GM12892 (cell line): ENCODE data around the gene TMEM141.
A peak's percentile ranks its signal among the peaks of the same experiment; 100 is the strongest.
"Not testable (repeated sequence)": the region's sequence is repeated elsewhere in the genome, so short reads cannot be mapped to it uniquely, and the experiment has no call there.

ENCODE experiments used
- DNase-seq: peaks from one replicate; pipeline ENCODE4 v3.0.0; 2011; ENCODE audit not compliant: insufficient read length
- FAIRE-seq: peaks from 2 replicates; lab custom pipeline; 2011; peaks lifted over from hg19 to GRCh38; lab: Jason Lieb, UNC
- POLR2A ChIP-seq: IDR thresholded peaks from 2 replicates; pipeline ENCODE4 v1.6.1; 2011; ENCODE audit warnings: low read depth, low read length, control low read depth
- POLR2AphosphoS5 ChIP-seq: IDR thresholded peaks from 2 replicates; pipeline ENCODE4 v1.6.1; 2011; ENCODE audit warnings: low read depth, low read length, control low read depth
- TAF1 ChIP-seq: IDR thresholded peaks from 2 replicates; pipeline ENCODE4 v1.6.1; 2011; ENCODE audit warnings: low read depth, mild to moderate bottlenecking, control low read depth, low read length, borderline replicate concordance

TMEM141 gene

DNA sequence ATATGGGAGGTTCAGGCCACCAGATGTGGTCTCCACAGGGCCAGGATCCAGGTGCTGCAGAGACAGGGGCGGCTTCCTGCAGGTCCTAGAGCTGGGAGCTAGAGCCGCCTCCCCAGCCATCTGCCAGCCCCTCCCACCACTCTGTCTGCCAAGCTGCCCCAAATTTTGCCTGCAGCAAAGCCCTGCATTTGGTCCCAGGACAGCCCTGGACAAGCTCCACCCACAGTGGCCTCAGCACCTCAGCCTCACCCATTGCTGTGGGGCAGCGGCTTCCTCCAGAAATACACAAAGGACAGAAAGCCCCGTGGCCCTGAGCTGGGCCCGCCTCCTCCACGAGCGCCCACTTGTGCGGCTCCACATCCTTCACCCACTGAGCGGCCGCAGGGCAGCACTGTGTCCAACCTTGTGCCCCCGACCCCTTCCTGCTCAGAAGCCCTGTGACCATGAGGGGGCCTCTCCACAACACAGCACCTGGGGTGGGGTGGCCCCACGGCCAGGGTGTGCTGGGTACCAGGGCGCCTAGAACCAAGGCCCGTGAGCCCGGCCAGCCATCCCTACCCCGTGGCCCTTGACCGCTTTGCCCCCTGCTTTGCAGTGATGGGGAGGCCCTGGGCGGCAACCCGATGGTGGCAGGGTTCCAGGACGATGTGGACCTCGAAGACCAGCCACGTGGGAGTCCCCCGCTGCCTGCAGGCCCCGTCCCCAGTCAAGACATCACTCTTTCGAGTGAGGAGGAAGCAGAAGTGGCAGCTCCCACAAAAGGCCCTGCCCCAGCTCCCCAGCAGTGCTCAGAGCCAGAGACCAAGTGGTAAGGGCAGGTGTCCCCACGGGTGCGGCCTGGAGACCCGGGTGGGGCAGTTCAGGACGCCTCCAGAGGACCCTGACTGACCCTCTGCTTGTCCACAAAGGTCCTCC is 47.4 kb downstream of the TMEM141 start:
- FAIRE-seq (no peak), DNase-seq (no peak)
- TF ChIP-seq POLR2AphosphoS5 (no peak), POLR2A (no peak), TAF1 (no peak)

DNA sequence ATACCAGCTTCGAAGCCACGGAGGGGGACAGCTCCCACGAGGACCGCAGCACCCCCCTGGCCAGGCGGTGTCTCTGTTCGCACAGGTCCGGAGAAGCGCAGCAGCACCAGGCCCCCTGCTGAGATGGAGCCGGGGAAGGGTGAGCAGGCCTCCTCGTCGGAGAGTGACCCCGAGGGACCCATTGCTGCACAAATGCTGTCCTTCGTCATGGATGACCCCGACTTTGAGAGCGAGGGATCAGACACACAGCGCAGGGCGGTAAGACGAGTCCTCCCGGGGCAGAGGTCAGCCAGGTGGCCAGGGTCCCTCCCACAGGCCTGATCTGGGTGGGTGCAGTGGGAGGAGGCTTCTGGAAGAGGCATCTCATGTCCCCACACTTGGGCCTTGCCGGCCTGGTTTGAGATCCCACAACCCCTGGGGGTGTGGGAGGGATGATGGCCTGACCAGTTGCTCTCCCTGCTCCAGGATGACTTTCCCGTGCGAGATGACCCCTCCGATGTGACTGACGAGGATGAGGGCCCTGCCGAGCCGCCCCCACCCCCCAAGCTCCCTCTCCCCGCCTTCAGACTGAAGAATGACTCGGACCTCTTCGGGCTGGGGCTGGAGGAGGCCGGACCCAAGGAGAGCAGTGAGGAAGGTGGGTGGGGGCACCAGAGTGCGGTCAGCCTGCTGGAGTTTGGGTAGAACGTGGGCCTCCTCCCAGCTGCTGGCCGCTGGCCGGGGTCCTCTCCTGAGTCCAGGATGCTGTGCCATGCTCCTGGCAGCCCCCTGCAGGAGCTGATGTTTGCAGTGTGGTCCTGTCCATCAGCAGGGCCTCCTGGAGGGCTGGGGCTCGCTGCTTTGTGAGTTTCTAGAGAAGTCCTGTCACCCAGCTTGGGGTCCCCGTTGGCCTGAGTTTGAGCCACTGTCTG is 48.3 kb downstream of the TMEM141 start:
- FAIRE-seq (no peak), DNase-seq (no peak)
- TF ChIP-seq POLR2A (no peak), TAF1 (no peak), POLR2AphosphoS5 (no peak)

GRCh38 chr9:136840140-136840876 is 49.2 kb downstream of the TMEM141 start:
- FAIRE-seq (no peak), DNase-seq (no peak)

DNA sequence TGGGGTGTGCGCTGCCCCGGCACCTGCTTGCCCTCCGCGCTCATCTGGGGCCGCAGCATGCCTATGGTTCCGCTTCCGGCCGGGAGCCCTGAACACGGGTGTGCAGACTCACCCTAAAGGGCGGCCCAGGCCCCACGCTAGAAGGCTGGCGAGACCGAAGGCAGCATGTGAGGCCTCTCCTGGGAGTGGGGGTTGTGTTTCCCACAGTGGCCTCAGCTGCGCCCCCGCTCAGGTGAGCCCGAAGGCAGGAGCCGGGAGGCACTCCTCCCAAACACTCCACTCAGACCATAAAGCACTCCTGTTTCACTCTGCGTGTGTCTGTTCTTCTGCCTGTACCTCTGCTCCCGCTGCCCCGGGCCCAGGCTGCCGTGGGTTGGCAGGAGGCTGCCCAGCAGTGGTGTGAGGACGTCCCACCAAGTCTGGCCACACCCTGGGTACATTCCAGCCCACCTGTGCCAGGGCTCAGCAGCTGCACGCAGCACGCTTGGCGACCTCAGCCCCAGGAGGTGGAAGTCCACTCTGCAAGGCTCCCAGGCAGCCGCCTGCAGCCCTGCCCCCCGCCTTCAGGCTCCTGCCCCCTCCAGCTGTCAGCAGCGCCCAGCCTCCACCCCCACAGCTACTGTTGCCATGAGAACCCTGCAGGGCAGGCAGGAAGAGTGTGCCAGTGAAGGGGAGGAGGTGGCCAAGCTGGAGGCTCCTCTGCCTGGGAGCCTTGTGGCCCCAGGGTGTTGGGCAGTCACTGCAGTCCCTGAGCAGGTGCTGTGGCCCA is 49.9 kb downstream of the TMEM141 start:
- DNase-seq: no peak
- FAIRE-seq: no peak
- no peak for TF ChIP-seq TAF1

More at GRCh38 chr9:136840140-136840876, 49.2 kb downstream of the TMEM141 start:
- TF ChIP-seq POLR2A (no peak), TAF1 (no peak), POLR2AphosphoS5 (no peak)

DNA sequence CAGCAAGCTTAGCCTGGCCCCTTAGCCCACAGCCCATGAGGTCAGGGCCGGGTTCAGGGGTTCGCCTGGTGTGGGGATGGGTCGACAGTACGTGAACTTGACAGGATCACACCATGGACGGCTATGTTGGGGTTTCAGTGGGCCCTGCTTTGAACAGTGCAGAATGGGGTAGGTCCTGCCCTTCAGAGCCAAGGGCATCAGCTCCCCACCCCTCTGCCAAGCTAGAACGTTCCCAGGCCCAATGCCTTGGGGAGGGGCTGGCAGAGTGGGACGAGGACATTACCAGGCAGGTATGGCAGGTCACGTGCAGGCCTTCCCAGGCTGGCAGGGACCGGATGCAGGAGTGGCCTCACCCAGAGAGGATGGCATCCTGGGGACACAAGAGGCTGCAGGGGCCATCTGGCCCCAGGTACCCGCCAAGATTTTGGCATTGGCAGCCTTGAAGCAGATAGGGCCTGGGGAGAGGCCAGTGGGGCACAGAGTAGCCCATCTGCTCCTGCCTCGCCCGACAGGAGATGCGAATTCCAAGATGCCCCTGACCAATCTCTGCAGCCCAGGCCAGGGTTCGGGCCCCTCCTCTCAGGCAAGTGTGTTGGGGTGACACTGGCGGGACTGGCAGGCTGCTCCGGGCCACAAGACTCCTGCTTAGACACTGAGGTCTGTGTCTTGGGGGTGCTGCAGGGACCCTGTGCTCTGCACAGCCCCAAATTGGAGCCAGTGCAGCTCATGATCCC is 50.7 kb downstream of the TMEM141 start:
- not testable (repeated sequence) for DNase-seq
- FAIRE-seq: peak; percentile 14

DNA sequence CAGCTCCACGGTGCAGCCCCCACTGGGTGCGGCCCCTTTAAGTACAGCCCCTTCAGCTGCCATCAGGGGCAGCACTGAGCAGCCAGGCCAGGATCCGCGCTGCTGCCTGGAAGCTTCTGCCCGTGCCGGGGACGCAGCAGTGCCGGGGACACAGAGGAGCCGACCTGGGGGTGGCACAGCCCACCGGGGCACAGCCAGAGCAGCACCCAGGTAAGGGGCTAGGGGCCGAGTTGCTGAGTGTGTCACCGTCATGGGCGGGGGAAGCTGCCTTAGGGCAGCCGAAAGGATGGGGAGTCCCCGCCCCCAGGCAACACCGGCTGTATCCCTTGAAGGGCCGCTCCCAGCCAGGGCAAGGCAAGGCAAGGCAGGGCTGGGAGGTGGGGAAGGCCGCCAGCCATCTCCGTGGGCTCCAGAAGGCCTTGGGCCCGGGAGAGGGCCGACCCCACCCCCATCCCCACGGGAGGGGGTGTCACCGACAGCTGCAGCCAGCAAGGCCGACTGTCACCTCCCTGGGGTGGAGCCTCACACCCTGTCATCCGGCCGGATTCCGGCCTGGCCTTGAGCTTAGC is 51.3 kb downstream of the TMEM141 start, which contains the start of gene AJM1:
AJM1 (plus strand) TSS at position 99 of the 569 bp plus-strand sequence. CDS start 1,937 bp downstream, outside the sequence.
- FAIRE-seq (peak; percentile 98), DNase-seq (peak; percentile 90)
